GM06990 (cell line): ENCODE results near the gene GKN1.

Experiments
- DNase-seq: peaks from one replicate; pipeline ENCODE4 v3.0.0-alpha.2; 2011; ENCODE audit not compliant: insufficient read length; ENCODE audit errors: extremely low read depth
- H3K27me3 ChIP-seq: replicated peaks from 2 replicates; pipeline ENCODE4 v1.6.0; 2011; ENCODE audit warnings: low read length; ENCODE audit not compliant: control insufficient read depth, insufficient read depth
- H3K36me3 ChIP-seq: 2 replicates; pipeline ENCODE4 v1.5.1; 2011; ENCODE audit warnings: low read length; ENCODE audit not compliant: control insufficient read depth, insufficient read depth
- H3K4me3 ChIP-seq: replicated peaks from 2 replicates; pipeline ENCODE4 v1.5.1; 2011; ENCODE audit warnings: low read depth, mild to moderate bottlenecking, control low read depth, low read length
- CTCF ChIP-seq: IDR thresholded peaks from 2 replicates; pipeline ENCODE4 v1.5.1; 2011; ENCODE audit warnings: low read length, control low read depth, mild to moderate bottlenecking, inconsistent platforms; ENCODE audit not compliant: insufficient read depth, poor library complexity, severe bottlenecking

The GKN1 gene

GRCh38 chr2:69021727-69022126 is 47.3 kb downstream of the GKN1 start:
- DNase-seq, result no peak
- H3K27me3 ChIP-seq, result no peaks in the 10 kb centered on the region; the same call in none of the 2 replicates
- TF ChIP-seq CTCF, result no peak

GRCh38 chr2:69022548-69022947 is 48.1 kb downstream of the GKN1 start:
- H3K4me3 ChIP-seq, result no peak overlapping the region
- no peaks in the 10 kb centered on the region; the same call in none of the 2 replicates for H3K27me3 ChIP-seq
- no peak for TF ChIP-seq CTCF
- H3K36me3 ChIP-seq, result no peaks in the 10 kb centered on the region
- DNase-seq, result no peak

More at GRCh38 chr2:69021727-69022126, 47.3 kb downstream of the GKN1 start:
- Histone ChIP-seq H3K4me3 (no peak overlapping the region), H3K36me3 (no peaks in the 10 kb centered on the region)

- DNase-seq, result no peak
- no peaks in the 10 kb centered on the region; the same call in none of the 2 replicates for H3K27me3 ChIP-seq
- no peaks in the 10 kb centered on the region for H3K36me3 ChIP-seq
Observed at GRCh38 chr2:69023236-69023635, 48.8 kb downstream of the GKN1 start.

GRCh38 chr2:69026026-69026425 is 51.6 kb downstream of the GKN1 start:
- TF ChIP-seq CTCF, result peak; percentile 56
- Histone ChIP-seq H3K27me3 (no peaks in the 10 kb centered on the region; the same call in none of the 2 replicates), H3K4me3 (no peak overlapping the region), H3K36me3 (no peaks in the 10 kb centered on the region)
- peak; percentile 17 for DNase-seq

More at GRCh38 chr2:69023236-69023635, 48.8 kb downstream of the GKN1 start:
- no peak overlapping the region for H3K4me3 ChIP-seq
- no peak for TF ChIP-seq CTCF

- no peak overlapping the region for H3K4me3 ChIP-seq
- DNase-seq, result no peak
- no peaks in the 10 kb centered on the region for H3K36me3 ChIP-seq
- H3K27me3 ChIP-seq, result no peaks in the 10 kb centered on the region; the same call in none of the 2 replicates
- TF ChIP-seq CTCF, result no peak
Observed at GRCh38 chr2:69026691-69027459, 52.4 kb downstream of the GKN1 start.
